ENCODE results near the gene APOC4.
A peak's percentile ranks its signal among the peaks of the same experiment; 100 is the strongest.

Gene APOC4

GRCh38 chr19:44993926-44994537 lies 52.0 kb downstream of the APOC4 start:
- peaks cover 0 to 2% of the 10 kb centered on the region in 2 donors for H3K9me3 ChIP-seq (replicated peaks in 1 of 2; ENCODE audit: control insufficient read depth in 2 of 2, insufficient read depth in 1 of 2, low read depth in 1 of 2, low read length in 2 of 2)
- H2AFZ ChIP-seq (ENCODE audit: low read length) = no peak overlapping the region
- H3K27me3 ChIP-seq (ENCODE audit: control insufficient read depth in 3 of 3, insufficient read depth in 3 of 3, low read depth in 1 of 3, low read length in 3 of 3) = no peaks in the 10 kb centered on the region
- DNase-seq (ENCODE audit: low spot score) = no peak
- H3K4me3 ChIP-seq (ENCODE audit: low read length in 2 of 2) = peak overlapping the region in 1 of 2 donors; percentile 3
- H2AK5ac ChIP-seq (ENCODE audit: low read depth, low read length) = no peak overlapping the region
- no CpG with 5 or more reads among the region's 12 CpGs for WGBS, 2 donors (ENCODE audit: extremely low coverage in 2 of 2, insufficient read length in 2 of 2, insufficient replicate concordance in 1 of 2)
- H3K9ac ChIP-seq (ENCODE audit: low read depth, low read length, poor library complexity) = no peak overlapping the region
- H2BK12ac ChIP-seq (ENCODE audit: low read length) = no peak overlapping the region
- H3K79me1 ChIP-seq (ENCODE audit: low read depth, low read length) = peaks cover 2% of the 10 kb centered on the region
- H2BK5ac ChIP-seq (ENCODE audit: low read length) = no peak overlapping the region
- peaks cover 14 to 48% of the 10 kb centered on the region in 2 donors for H3K36me3 ChIP-seq (replicated peaks in 1 of 2; ENCODE audit: control insufficient read depth in 2 of 2, insufficient read depth in 2 of 2, low read length in 2 of 2)
- no peak overlapping the region for H2BK15ac ChIP-seq (ENCODE audit: low read length)
- H4K91ac ChIP-seq (ENCODE audit: low read depth, low read length, poor library complexity) = no peak overlapping the region
- H3K14ac ChIP-seq (ENCODE audit: low read length) = peak overlapping the region; percentile 38
- no peak overlapping the region for H3K23ac ChIP-seq (ENCODE audit: low read depth, low read length, poor library complexity)
- peak overlapping the region; percentile 43 for H4K8ac ChIP-seq (ENCODE audit: low read depth, low read length)
- no peaks in the 10 kb centered on the region for H3K4me1 ChIP-seq (ENCODE audit: control insufficient read depth in 2 of 2, insufficient read depth in 1 of 2, low read depth in 1 of 2, low read length in 2 of 2)
- H2BK120ac ChIP-seq (ENCODE audit: low read depth, low read length) = no peak overlapping the region
- no peak overlapping the region for H3K27ac ChIP-seq (replicated peaks; ENCODE audit: low read length)
- no peak overlapping the region for H3K18ac ChIP-seq (ENCODE audit: low read length)
- no peak overlapping the region for H3K4me2 ChIP-seq (ENCODE audit: insufficient read depth, low read length, poor library complexity, severe bottlenecking)
- H3K4ac ChIP-seq (ENCODE audit: low read length) = no peak overlapping the region

Measured in neuronal stem cell (in vitro differentiated cells).